Fibroblast of the conjunctiva (primary cell): ENCODE measurements around the gene RBM46.
A peak's percentile ranks its signal among the peaks of the same experiment; 100 is the strongest.

Experiments
- DNase-seq: peaks from one replicate; pipeline ENCODE4 v3.0.0-alpha.2; 2010; ENCODE audit warnings: low read depth

RBM46 gene

DNA sequence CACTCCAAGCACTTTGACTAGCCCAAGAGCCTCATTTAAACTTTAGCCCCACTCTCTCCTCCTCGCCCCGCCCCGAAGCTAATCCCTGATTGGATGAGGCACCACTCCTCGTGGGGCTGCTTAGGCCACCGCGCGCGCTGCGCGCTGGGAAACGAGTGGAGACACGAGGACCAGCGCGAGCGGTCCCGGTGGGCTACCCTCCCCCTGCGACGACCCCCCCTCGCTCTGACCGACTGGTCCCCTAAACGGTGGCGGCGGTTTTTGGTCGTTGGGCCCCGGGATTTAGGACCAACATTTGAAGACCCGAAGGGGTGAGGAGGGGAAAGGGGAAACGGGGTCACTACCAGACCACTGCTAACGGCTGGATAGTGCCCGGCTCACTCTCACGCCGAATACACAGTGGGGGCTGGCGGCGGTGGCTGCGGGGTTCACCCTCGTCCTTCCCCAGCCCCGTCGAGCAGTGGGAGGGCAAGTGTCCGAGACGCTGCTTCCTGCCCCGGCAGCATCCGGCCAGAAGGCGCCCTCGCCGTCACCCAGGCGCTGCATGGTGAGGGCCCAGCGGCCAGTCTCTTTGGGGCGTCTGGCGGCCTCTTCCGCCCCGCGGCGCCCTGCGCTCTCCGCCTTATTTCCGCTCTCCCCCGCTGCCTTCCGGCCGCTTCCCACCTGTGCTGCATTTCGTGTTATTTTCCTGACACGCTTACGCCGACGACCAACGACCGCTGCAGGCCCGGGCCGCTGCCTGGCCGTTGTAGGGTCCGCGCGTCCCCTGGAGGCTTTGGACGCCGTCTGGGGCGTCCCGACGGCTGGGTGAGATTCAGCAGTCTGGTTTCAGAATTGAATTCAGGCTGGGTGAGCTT is at the start of gene RBM46:
RBM46 (plus strand) TSS at position 147 of the 857 bp plus-strand sequence. CDS start 15,481 bp downstream, outside the sequence.
- no peak for DNase-seq

DNA sequence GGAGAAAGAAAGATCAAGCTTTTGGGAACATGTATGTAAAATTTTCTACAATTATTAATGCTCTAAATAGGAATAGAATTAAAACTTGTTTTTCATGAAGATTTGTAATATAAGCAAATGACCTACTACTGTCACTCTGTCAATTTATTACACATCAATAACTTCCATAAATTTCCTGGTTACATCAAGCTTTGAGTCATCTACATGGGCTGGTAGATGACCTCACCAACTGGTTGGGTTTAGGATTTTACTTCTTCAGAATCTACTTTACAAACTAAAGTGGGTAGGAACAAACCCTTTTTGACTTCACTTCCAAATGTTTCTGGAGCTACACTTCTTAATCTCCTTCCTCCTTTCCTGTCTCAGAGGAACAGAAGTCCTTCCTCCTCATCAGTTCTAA is 49.3 kb upstream of the RBM46 start:
- DNase-seq = no peak

- DNase-seq = no peak
Observed at GRCh38 chr4:154732669-154733068, 48.4 kb upstream of the RBM46 start.

GRCh38 chr4:154736770-154737169 is 44.3 kb upstream of the RBM46 start:
- no peak for DNase-seq

GRCh38 chr4:154738426-154738825 is 42.6 kb upstream of the RBM46 start:
- DNase-seq = no peak

- no peak for DNase-seq
Observed at GRCh38 chr4:154739111-154739510, 42.0 kb upstream of the RBM46 start.

DNA sequence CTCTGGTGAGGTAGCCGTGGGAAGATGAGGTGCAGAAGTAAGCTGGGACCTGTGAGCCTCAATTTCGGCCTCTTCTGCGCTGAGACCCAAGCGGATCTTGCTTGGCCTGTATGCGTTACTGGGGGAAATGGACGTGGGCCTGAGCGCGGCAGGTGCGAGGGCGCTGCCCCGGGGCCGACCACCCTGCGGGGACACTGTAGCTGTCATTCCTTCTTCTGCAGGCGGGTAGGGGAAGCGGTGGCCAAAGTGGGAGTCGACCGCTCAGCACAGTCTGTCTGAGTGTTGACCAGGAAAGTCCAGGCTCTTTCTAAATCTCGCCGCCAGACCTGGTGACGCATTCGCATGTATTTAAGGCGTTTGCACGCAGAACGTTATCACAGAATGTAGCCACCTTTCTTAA is 40.6 kb upstream of the RBM46 start:
- no peak for DNase-seq

DNA sequence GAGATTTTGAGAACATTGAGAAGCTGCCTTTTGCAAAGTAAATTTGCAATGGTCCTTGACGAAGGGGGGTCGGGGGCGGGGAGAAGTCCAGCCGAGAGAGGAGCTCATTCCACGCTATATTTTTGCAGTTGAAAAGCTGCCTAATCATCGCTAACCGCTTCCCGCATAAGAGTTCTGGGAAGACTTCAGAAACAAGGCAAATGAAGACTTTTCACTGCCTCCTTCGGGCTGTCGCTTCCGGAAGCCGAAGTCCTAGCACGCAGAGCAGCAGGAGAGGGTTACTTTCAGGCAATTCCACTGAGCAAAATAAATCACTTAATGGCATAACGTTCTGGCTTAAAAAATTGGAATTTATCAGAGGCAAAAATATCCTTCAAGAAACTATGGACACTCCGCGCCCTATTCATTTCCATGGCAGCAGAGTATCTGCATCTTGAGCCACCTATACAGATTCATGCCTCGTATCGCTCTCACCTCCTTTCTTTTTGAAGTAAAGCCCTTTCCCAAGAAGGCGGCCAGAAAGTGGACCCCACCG is 39.9 kb upstream of the RBM46 start:
- DNase-seq = no peak

- DNase-seq = no peak
Observed at GRCh38 chr4:154741922-154742850, 38.9 kb upstream of the RBM46 start.

DNA sequence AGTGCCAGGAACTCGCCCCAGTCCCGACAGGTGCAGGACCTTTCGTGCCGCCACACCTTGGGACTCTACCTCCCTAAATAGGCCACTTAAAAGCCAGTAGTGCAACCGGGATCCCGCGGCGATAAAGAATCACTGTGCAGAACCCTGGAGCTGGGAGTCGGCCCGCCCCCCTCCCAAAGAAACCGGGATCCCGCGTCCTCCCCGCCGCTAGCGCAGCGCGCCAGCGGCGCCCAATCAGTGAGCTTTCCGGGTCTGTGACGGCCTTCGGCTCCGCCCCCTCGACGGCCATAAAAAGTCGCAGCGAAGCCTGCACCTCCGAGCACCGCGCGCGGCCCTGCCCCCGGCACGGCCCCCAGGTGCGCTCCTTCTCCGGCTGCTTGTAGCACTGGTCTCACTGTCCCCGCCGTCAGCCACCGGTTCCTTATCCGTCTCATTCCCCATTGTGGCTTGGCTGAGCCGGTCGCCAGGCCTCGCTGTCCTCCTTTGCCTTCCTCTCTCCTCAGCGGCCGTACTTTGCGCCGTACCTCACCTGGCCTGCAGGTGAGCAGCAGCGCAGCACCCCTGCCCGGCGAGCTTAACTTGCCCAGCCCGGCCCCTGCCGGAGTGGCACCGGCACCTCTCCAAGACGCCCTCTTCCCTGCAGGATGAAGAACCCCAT is 37.3 kb upstream of the RBM46 start, which contains the start of gene LRAT:
LRAT (plus strand) TSS at position 318 of the 658 bp plus-strand sequence; CDS start at position 645, 327 bp downstream.
- no peak for DNase-seq

- no peak for DNase-seq
Observed at GRCh38 chr4:154744341-154744926, 36.6 kb upstream of the RBM46 start.

- DNase-seq = no peak
Observed at GRCh38 chr4:154757713-154758112, 23.4 kb upstream of the RBM46 start.

DNA sequence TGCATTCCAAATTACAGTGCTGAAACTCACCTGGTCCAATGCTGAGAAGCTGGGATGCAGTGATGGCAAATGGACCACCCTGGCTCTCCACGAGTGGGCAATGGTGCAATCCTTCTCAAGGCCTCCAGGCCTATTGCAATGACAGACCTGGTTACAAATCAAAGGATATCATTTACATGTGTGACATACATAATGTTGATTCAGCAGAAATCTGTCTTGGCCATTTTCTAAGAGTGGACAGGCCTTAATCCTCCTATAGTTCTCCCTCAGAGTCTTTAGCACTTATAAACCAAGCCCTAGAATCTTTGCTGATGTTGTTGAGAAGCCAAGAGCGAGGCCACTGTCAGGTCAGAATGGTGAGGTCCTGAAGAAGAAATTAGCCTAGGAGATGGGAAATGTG is 20.2 kb upstream of the RBM46 start:
- DNase-seq = no peak

- no peak for DNase-seq
Observed at GRCh38 chr4:154778264-154778663, 2.8 kb upstream of the RBM46 start.

- peak; percentile 43 for DNase-seq
Observed at GRCh38 chr4:154779362-154779947, 1.6 kb upstream of the RBM46 start.

GRCh38 chr4:154781983-154782293 is 866 bp downstream of the RBM46 start:
- DNase-seq = no peak

- DNase-seq = peak; percentile 51
Observed at GRCh38 chr4:154807042-154807630, 26.1 kb downstream of the RBM46 start.

GRCh38 chr4:154818230-154818629 is 37.2 kb downstream of the RBM46 start:
- DNase-seq = no peak

- peak; percentile 69 for DNase-seq
Observed at GRCh38 chr4:154822775-154823174, 41.7 kb downstream of the RBM46 start.

- DNase-seq = no peak
Observed at GRCh38 chr4:154836030-154836429, 55.0 kb downstream of the RBM46 start.

DNA sequence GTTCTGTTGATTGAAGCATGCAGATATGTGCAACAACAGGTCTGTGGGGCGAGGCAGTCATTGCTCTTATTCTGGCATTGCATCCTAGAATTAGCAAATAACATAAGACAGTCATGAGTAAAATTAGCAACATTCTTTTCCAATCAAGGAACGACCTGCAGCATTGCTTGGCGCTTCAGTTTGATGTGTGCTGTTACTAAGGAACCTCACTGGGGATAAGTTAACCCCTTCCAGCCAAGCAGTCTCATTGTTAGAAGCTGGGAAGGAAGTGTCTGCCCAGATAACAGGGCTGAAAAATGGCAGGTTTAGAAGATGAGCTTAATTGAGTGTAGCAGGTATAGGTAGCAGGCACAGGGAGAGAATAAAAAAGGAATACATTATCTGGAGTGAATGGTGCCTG is 55.4 kb downstream of the RBM46 start:
- no peak for DNase-seq
